ENCODE measurements around the gene CADPS2. TPM values are rescaled to one million over a fixed set of nuclear protein-coding genes. Genes with fewer than 3 reads are reported as not detected.

The CADPS2 gene
- total RNA-seq, 1 experiment from 2014 or later, result 16.4 TPM

GRCh38 chr7:122743211-122743610 lies 143.0 kb downstream of the CADPS2 start:
- Mint-ChIP-seq H3K36me3 (ENCODE audit: insufficient read depth, unreplicated experiment) (no peaks in the 10 kb centered on the region), H3K4me3 (ENCODE audit: low read depth, unreplicated experiment) (no peak overlapping the region), H3K4me1 (ENCODE audit: low read depth, unreplicated experiment) (no peaks in the 10 kb centered on the region), H3K9me3 (ENCODE audit: low read depth, unreplicated experiment) (no peaks in the 10 kb centered on the region), H3K27ac (ENCODE audit: unreplicated experiment) (no peak overlapping the region), H3K27me3 (ENCODE audit: unreplicated experiment) (no peaks in the 10 kb centered on the region)
- TF ChIP-seq CTCF (IDR thresholded peaks at IDR 0.05; ENCODE audit: unreplicated experiment), result no peak
- intact Hi-C loops (cut with micrococcal nuclease; ENCODE audit: unreplicated experiment), result no loop called here
- DNase-seq, result no peak
- BruUV-seq (replicated peaks), result no TSS peak
- CTCF ChIA-PET, result no interaction called here

GRCh38 chr7:122738947-122739346 lies 147.3 kb downstream of the CADPS2 start:
- intact Hi-C loops (cut with micrococcal nuclease; ENCODE audit: unreplicated experiment), result no loop called here
- TF ChIP-seq CTCF (IDR thresholded peaks at IDR 0.05; ENCODE audit: unreplicated experiment), result no peak
- no peak for DNase-seq
- Mint-ChIP-seq H3K27me3 (ENCODE audit: unreplicated experiment) (no peaks in the 10 kb centered on the region), H3K36me3 (ENCODE audit: insufficient read depth, unreplicated experiment) (no peaks in the 10 kb centered on the region), H3K9me3 (ENCODE audit: low read depth, unreplicated experiment) (no peaks in the 10 kb centered on the region), H3K4me1 (ENCODE audit: low read depth, unreplicated experiment) (no peaks in the 10 kb centered on the region), H3K4me3 (ENCODE audit: low read depth, unreplicated experiment) (no peak overlapping the region), H3K27ac (ENCODE audit: unreplicated experiment) (no peak overlapping the region)
- no TSS peak for BruUV-seq (replicated peaks)
- CTCF ChIA-PET, result no interaction called here

GRCh38 chr7:122736183-122736582 lies 150.1 kb downstream of the CADPS2 start:
- Mint-ChIP-seq H3K9me3 (ENCODE audit: low read depth, unreplicated experiment) (no peaks in the 10 kb centered on the region), H3K4me1 (ENCODE audit: low read depth, unreplicated experiment) (no peaks in the 10 kb centered on the region), H3K4me3 (ENCODE audit: low read depth, unreplicated experiment) (no peak overlapping the region), H3K27ac (ENCODE audit: unreplicated experiment) (no peak overlapping the region), H3K27me3 (ENCODE audit: unreplicated experiment) (no peaks in the 10 kb centered on the region), H3K36me3 (ENCODE audit: insufficient read depth, unreplicated experiment) (no peaks in the 10 kb centered on the region)
- no peak for TF ChIP-seq CTCF (IDR thresholded peaks at IDR 0.05; ENCODE audit: unreplicated experiment)
- DNase-seq, result no peak
- intact Hi-C loops (cut with micrococcal nuclease; ENCODE audit: unreplicated experiment), result no loop called here
- no TSS peak for BruUV-seq (replicated peaks)
- CTCF ChIA-PET, result no interaction called here

- DNase-seq, result no peak
- H3K27ac Mint-ChIP-seq (ENCODE audit: unreplicated experiment), result no peak overlapping the region
- H3K9me3 Mint-ChIP-seq (ENCODE audit: low read depth, unreplicated experiment), result no peaks in the 10 kb centered on the region
- intact Hi-C loops (cut with micrococcal nuclease; ENCODE audit: unreplicated experiment), result no loop called here
- BruUV-seq (replicated peaks), result no TSS peak
- CTCF ChIA-PET, result no interaction called here
- no peaks in the 10 kb centered on the region for H3K27me3 Mint-ChIP-seq (ENCODE audit: unreplicated experiment)
- peaks cover 5% of the 10 kb centered on the region for H3K4me1 Mint-ChIP-seq (ENCODE audit: low read depth, unreplicated experiment)
- H3K36me3 Mint-ChIP-seq (ENCODE audit: insufficient read depth, unreplicated experiment), result no peaks in the 10 kb centered on the region
- H3K4me3 Mint-ChIP-seq (ENCODE audit: low read depth, unreplicated experiment), result no peak overlapping the region
- TF ChIP-seq CTCF (IDR thresholded peaks at IDR 0.05; ENCODE audit: unreplicated experiment), result no peak
Measured at GRCh38 chr7:122727759-122728158, 158.5 kb downstream of the CADPS2 start.

All from Calu3 (cell line).